ENCODE data around the gene ABRACL.

ABRACL gene

DNA sequence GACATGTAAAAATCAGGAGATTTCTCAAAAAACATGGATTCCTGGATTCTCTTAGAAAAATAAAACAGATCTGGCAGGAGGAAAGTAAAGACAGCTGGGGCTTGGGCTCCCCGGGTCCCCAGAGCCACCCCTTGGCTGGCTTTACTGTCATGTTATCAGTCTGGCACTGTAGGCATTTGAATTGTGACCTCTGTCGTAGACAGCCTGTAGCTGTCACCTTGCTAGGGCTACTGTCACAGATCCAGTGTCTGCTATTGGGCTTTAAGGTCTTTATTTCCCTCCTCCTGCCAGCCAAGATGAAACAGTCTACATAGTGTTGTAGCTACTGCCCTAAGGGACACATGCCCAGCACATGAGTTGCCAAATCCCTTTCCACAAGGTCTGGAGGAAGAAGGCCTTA is 37.5 kb downstream of the ABRACL start:
- H3K4me3 Mint-ChIP-seq, result no peak overlapping the region
- TF ChIP-seq, protein P1, sequence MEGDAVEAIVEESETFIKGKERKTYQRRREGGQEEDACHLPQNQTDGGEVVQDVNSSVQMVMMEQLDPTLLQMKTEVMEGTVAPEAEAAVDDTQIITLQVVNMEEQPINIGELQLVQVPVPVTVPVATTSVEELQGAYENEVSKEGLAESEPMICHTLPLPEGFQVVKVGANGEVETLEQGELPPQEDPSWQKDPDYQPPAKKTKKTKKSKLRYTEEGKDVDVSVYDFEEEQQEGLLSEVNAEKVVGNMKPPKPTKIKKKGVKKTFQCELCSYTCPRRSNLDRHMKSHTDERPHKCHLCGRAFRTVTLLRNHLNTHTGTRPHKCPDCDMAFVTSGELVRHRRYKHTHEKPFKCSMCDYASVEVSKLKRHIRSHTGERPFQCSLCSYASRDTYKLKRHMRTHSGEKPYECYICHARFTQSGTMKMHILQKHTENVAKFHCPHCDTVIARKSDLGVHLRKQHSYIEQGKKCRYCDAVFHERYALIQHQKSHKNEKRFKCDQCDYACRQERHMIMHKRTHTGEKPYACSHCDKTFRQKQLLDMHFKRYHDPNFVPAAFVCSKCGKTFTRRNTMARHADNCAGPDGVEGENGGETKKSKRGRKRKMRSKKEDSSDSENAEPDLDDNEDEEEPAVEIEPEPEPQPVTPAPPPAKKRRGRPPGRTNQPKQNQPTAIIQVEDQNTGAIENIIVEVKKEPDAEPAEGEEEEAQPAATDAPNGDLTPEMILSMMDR (IDR thresholded peaks at IDR 0.05), result no peak
- H3K9me3 Mint-ChIP-seq, result no peaks in the 10 kb centered on the region
- no peaks in the 10 kb centered on the region for H3K36me3 Mint-ChIP-seq (ENCODE audit: low read depth)
- H3K4me1 Mint-ChIP-seq, result peaks cover 18% of the 10 kb centered on the region
- H3K27ac Mint-ChIP-seq, result no peak overlapping the region
- no peaks in the 10 kb centered on the region for H3K27me3 Mint-ChIP-seq (ENCODE audit: low read depth, poor library complexity)
- no peak for DNase-seq

GRCh38 chr6:139068846-139069245 is 40.3 kb downstream of the ABRACL start:
- peaks cover 4% of the 10 kb centered on the region for H3K36me3 Mint-ChIP-seq (ENCODE audit: low read depth)
- peaks cover 18% of the 10 kb centered on the region for H3K4me1 Mint-ChIP-seq
- H3K4me3 Mint-ChIP-seq, result no peak overlapping the region
- no peak overlapping the region for H3K27ac Mint-ChIP-seq
- TF ChIP-seq, protein P1 (IDR thresholded peaks at IDR 0.05), result no peak
- H3K9me3 Mint-ChIP-seq, result peaks cover 4% of the 10 kb centered on the region
- H3K27me3 Mint-ChIP-seq (ENCODE audit: low read depth, poor library complexity), result no peaks in the 10 kb centered on the region
- DNase-seq, result no peak

GRCh38 chr6:139073118-139073517 is 44.6 kb downstream of the ABRACL start:
- H3K36me3 Mint-ChIP-seq (ENCODE audit: low read depth), result peaks cover 4% of the 10 kb centered on the region
- H3K9me3 Mint-ChIP-seq, result peaks cover 8% of the 10 kb centered on the region
- no peak for DNase-seq
- H3K4me1 Mint-ChIP-seq, result no peaks in the 10 kb centered on the region
- no peaks in the 10 kb centered on the region for H3K27me3 Mint-ChIP-seq (ENCODE audit: low read depth, poor library complexity)
- no peak overlapping the region for H3K4me3 Mint-ChIP-seq
- TF ChIP-seq, protein P1 (IDR thresholded peaks at IDR 0.05), result no peak
- no peak overlapping the region for H3K27ac Mint-ChIP-seq

- no peak overlapping the region for H3K27ac Mint-ChIP-seq
- no peak for DNase-seq
- no peaks in the 10 kb centered on the region for H3K4me1 Mint-ChIP-seq
- no peaks in the 10 kb centered on the region for H3K36me3 Mint-ChIP-seq (ENCODE audit: low read depth)
- no peak overlapping the region for H3K4me3 Mint-ChIP-seq
- TF ChIP-seq, protein P1 (IDR thresholded peaks at IDR 0.05), result no peak
- H3K27me3 Mint-ChIP-seq (ENCODE audit: low read depth, poor library complexity), result no peaks in the 10 kb centered on the region
- H3K9me3 Mint-ChIP-seq, result peaks cover 4% of the 10 kb centered on the region
Observed at GRCh38 chr6:139079018-139079417, 50.5 kb downstream of the ABRACL start.

DNA sequence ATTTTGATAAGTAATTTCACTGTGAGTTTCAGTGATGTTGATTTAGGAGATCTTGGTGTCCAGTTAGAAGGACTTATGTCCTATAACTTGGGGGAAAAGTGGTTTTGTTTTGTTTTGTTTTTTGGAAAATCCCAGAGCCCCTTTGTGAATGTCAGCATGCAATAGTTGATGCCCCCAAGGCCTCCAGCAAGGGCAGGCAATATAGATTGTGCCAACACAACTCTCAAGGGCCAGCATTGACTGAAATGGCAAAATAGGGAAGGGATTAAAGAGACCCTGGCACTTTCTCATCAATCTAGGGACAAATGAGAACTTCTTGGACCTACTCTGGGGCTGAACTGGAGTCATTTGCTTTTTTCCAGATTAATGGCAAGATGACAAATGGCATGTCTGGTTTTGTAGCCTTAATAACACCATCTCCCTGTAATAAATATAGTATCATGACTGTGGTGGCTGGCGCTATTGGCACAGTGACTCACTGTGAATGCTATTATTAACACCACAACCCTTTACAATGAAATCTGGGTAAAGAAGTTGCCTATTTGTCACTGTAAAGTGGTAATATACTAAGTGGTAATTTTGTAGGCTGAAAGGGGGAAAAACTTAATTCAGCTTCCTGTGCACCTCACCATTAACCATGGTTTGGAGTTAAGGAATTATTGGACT is 51.8 kb downstream of the ABRACL start:
- Mint-ChIP-seq H3K27ac (no peak overlapping the region), H3K27me3 (ENCODE audit: low read depth, poor library complexity) (no peaks in the 10 kb centered on the region), H3K4me1 (no peaks in the 10 kb centered on the region), H3K4me3 (no peak overlapping the region), H3K9me3 (no peaks in the 10 kb centered on the region), H3K36me3 (ENCODE audit: low read depth) (no peaks in the 10 kb centered on the region)
- no peak for DNase-seq
- TF ChIP-seq, protein P1 (IDR thresholded peaks at IDR 0.05), result no peak

DNA sequence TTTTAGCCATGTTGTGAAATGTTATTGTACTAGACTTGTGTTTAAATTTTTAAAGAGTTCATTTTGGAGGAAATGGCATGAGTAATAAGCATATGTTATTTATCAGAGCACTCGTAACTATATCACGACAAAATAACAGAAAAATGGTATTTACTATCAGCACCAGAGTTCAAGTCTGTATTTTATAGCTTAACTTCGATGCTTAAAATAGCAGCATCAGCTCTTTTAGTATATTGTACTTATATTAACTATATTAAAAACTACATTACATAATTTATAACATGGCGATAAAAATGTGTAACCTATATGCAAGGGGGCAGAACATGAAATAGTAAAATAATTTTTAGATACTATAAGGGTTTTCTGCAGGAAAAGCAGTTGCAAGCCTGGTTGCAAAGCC is 52.9 kb downstream of the ABRACL start:
- H3K9me3 Mint-ChIP-seq, result peaks cover 4% of the 10 kb centered on the region
- TF ChIP-seq, protein P1 (IDR thresholded peaks at IDR 0.05), result no peak
- H3K4me1 Mint-ChIP-seq, result no peaks in the 10 kb centered on the region
- H3K4me3 Mint-ChIP-seq, result no peak overlapping the region
- no peak overlapping the region for H3K27ac Mint-ChIP-seq
- H3K36me3 Mint-ChIP-seq (ENCODE audit: low read depth), result no peaks in the 10 kb centered on the region
- no peaks in the 10 kb centered on the region for H3K27me3 Mint-ChIP-seq (ENCODE audit: low read depth, poor library complexity)
- DNase-seq, result no peak
